Measurements from ENCODE around the gene ARHGAP24. TPM values are rescaled to one million over a fixed set of nuclear protein-coding genes. Genes with fewer than 3 reads are reported as not detected.

Gene ARHGAP24
- total and polyA plus RNA-seq, 2 experiments from 2014 or later: 19.5 to 29.6 TPM

DNA sequence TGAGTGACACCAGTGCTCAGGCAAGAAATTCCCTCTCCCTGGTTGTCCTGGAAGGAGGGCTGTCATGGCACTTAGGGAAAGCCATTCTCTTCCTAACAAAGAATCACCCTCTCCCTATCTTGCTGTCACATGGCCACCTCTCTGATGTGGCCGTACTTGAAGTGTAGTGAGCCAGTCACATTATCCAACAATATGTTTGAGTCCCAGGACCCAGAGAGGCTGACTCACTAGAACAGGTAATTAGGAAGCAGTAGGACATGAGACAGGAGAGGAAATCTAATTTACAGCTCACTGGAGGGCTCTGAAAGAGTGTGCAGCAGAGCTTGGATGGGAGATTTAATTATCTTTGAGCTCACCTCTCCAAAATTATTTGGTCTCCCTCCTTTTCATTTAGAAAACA lies 299.1 kb downstream of the ARHGAP24 start:
- peaks cover 4% of the 10 kb centered on the region for H3K4me1 ChIP-seq (ENCODE audit: insufficient read depth)
- no peak for DNase-seq (ENCODE audit: low spot score)
- no peak overlapping the region for H3K4me2 ChIP-seq

DNA sequence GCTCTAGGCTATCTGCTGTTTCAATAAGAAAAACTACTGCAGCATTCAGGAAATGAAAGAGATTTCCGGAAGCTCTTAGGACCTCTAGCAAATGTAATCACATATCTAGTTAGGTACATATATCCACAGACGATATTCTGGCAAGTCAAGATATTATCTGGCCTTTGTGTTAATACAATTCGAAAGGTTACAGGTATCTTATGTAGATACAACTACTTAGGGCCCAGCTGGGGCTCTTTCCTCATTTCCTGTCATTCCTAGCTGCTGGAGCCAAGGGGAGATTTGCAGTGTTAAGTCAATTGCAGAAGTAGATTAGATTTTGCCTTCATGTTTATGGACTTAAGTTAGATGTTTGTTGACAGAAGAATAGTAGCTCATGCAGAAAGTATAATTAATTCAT lies 299.5 kb downstream of the ARHGAP24 start:
- Histone ChIP-seq H3K4me2 (no peak overlapping the region), H3K27me3 (no peaks in the 10 kb centered on the region), H3K9me2 (replicated peaks; ENCODE audit: insufficient read depth) (no peaks in the 10 kb centered on the region), H2AFZ (no peak overlapping the region), H4K20me1 (ENCODE audit: insufficient read depth, poor library complexity, severe bottlenecking) (no peaks in the 10 kb centered on the region), H3K9me3 (ENCODE audit: low read depth) (no peaks in the 10 kb centered on the region), H3K27ac (no peak overlapping the region), H3K36me3 (replicated peaks; ENCODE audit: insufficient read depth, low read depth) (no peaks in the 10 kb centered on the region), H3K4me1 (ENCODE audit: insufficient read depth) (peaks cover 4% of the 10 kb centered on the region), H3K4me3 (no peak overlapping the region), H3K79me2 (no peaks in the 10 kb centered on the region)
- no peak for DNase-seq (ENCODE audit: low spot score)
- TF ChIP-seq, protein P1, sequence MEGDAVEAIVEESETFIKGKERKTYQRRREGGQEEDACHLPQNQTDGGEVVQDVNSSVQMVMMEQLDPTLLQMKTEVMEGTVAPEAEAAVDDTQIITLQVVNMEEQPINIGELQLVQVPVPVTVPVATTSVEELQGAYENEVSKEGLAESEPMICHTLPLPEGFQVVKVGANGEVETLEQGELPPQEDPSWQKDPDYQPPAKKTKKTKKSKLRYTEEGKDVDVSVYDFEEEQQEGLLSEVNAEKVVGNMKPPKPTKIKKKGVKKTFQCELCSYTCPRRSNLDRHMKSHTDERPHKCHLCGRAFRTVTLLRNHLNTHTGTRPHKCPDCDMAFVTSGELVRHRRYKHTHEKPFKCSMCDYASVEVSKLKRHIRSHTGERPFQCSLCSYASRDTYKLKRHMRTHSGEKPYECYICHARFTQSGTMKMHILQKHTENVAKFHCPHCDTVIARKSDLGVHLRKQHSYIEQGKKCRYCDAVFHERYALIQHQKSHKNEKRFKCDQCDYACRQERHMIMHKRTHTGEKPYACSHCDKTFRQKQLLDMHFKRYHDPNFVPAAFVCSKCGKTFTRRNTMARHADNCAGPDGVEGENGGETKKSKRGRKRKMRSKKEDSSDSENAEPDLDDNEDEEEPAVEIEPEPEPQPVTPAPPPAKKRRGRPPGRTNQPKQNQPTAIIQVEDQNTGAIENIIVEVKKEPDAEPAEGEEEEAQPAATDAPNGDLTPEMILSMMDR (IDR thresholded peaks at IDR 0.05; ENCODE audit: poor library complexity): no peak
- TF ChIP-seq EZH2 (IDR thresholded peaks at IDR 0.05; ENCODE audit: borderline replicate concordance) (no peak), EZH2phosphoT487 (IDR thresholded peaks at IDR 0.05; ENCODE audit: low read depth, severe bottlenecking, unreplicated experiment) (no peak)
- 60% methylated on average over 3 of the region's 3 CpGs for WGBS (ENCODE audit: low lambda C conversion rate, missing lambda C conversion rate)

More for the DNA sequence above, 299.1 kb downstream of the ARHGAP24 start:
- TF ChIP-seq EZH2phosphoT487 (IDR thresholded peaks at IDR 0.05; ENCODE audit: low read depth, severe bottlenecking, unreplicated experiment): no peak
- TF ChIP-seq, protein P1 (IDR thresholded peaks at IDR 0.05; ENCODE audit: poor library complexity): no peak
- TF ChIP-seq EZH2 (IDR thresholded peaks at IDR 0.05; ENCODE audit: borderline replicate concordance): no peak
- 86% methylated on average over 1 of the region's 1 CpG for WGBS (ENCODE audit: low lambda C conversion rate, missing lambda C conversion rate)
- no peak overlapping the region for H3K4me3 ChIP-seq
- no peaks in the 10 kb centered on the region for H3K27me3 ChIP-seq
- no peak overlapping the region for H2AFZ ChIP-seq
- no peaks in the 10 kb centered on the region for H3K36me3 ChIP-seq (replicated peaks; ENCODE audit: insufficient read depth, low read depth)
- H4K20me1 ChIP-seq (ENCODE audit: insufficient read depth, poor library complexity, severe bottlenecking): no peaks in the 10 kb centered on the region
- no peaks in the 10 kb centered on the region for H3K79me2 ChIP-seq
- H3K9me3 ChIP-seq (ENCODE audit: low read depth): no peaks in the 10 kb centered on the region
- no peak overlapping the region for H3K27ac ChIP-seq
- H3K9me2 ChIP-seq (replicated peaks; ENCODE audit: insufficient read depth): no peaks in the 10 kb centered on the region

DNA sequence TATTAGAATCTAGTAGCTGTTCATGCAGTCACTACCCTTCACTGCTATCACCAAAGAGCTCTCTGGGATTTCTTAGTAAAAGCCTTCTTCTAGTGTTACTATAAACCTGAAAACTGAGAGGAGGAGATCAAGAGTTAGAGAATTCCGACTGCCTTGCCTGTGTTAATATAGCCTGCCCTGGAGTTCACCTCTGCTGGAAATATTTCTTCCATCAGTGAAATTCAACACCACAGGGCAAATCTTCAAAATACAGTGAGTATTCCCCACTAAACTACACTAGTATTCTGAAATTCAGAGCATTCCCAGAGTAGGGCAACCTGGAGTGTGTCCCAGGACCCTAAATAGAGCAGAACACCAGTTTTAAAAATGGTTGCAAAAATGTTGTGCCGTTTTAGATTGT lies 301.1 kb downstream of the ARHGAP24 start:
- H3K79me2 ChIP-seq: peaks cover 2% of the 10 kb centered on the region
- no peak for DNase-seq (ENCODE audit: low spot score)
- no peak overlapping the region for H3K4me2 ChIP-seq
- TF ChIP-seq EZH2phosphoT487 (IDR thresholded peaks at IDR 0.05; ENCODE audit: low read depth, severe bottlenecking, unreplicated experiment) (no peak), EZH2 (IDR thresholded peaks at IDR 0.05; ENCODE audit: borderline replicate concordance) (no peak)
- TF ChIP-seq, protein P1 (IDR thresholded peaks at IDR 0.05; ENCODE audit: poor library complexity): no peak
- no peaks in the 10 kb centered on the region for H3K9me3 ChIP-seq (ENCODE audit: low read depth)
- H3K36me3 ChIP-seq (replicated peaks; ENCODE audit: insufficient read depth, low read depth): no peaks in the 10 kb centered on the region
- no peaks in the 10 kb centered on the region for H3K9me2 ChIP-seq (replicated peaks; ENCODE audit: insufficient read depth)
- no peak overlapping the region for H2AFZ ChIP-seq
- H3K4me1 ChIP-seq (ENCODE audit: insufficient read depth): peaks cover 4% of the 10 kb centered on the region
- WGBS (ENCODE audit: low lambda C conversion rate, missing lambda C conversion rate): 74% methylated on average over 2 of the region's 2 CpGs
- no peak overlapping the region for H3K4me3 ChIP-seq
- no peaks in the 10 kb centered on the region for H3K27me3 ChIP-seq
- H4K20me1 ChIP-seq (ENCODE audit: insufficient read depth, poor library complexity, severe bottlenecking): no peaks in the 10 kb centered on the region
- H3K27ac ChIP-seq: no peak overlapping the region

DNA sequence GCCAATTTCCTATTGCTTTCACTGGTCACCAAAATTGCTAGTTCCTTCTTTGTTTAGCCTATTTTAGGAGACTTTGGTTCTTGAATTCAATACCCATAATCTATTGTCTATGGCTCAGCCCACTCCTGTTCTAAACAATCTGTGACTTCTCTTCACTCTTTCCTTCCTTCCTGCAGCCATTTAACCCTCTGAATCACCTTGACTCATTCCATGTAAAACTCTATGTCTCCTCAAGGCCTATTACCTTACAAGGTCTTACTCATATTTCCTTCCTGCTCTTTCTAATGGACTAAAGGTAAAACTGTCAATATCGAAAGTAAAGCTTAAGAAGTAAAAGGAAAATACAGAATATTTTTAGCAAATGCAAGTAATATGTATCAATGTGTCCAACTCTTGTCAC lies 301.6 kb downstream of the ARHGAP24 start:
- DNase-seq (ENCODE audit: low spot score): no peak
- no peaks in the 10 kb centered on the region for H3K9me2 ChIP-seq (replicated peaks; ENCODE audit: insufficient read depth)
- H3K79me2 ChIP-seq: peaks cover 2% of the 10 kb centered on the region
- no peak for TF ChIP-seq EZH2 (IDR thresholded peaks at IDR 0.05; ENCODE audit: borderline replicate concordance)
- no peak for TF ChIP-seq EZH2phosphoT487 (IDR thresholded peaks at IDR 0.05; ENCODE audit: low read depth, severe bottlenecking, unreplicated experiment)
- TF ChIP-seq, protein P1 (IDR thresholded peaks at IDR 0.05; ENCODE audit: poor library complexity): no peak
- no peaks in the 10 kb centered on the region for H4K20me1 ChIP-seq (ENCODE audit: insufficient read depth, poor library complexity, severe bottlenecking)
- H3K4me1 ChIP-seq (ENCODE audit: insufficient read depth): peaks cover 4% of the 10 kb centered on the region
- 97% methylated on average over 1 of the region's 1 CpG for WGBS (ENCODE audit: low lambda C conversion rate, missing lambda C conversion rate)
- H2AFZ ChIP-seq: no peak overlapping the region
- H3K9me3 ChIP-seq (ENCODE audit: low read depth): no peaks in the 10 kb centered on the region
- no peaks in the 10 kb centered on the region for H3K36me3 ChIP-seq (replicated peaks; ENCODE audit: insufficient read depth, low read depth)
- H3K4me3 ChIP-seq: no peak overlapping the region
- H3K27ac ChIP-seq: no peak overlapping the region
- H3K4me2 ChIP-seq: no peak overlapping the region
- H3K27me3 ChIP-seq: no peaks in the 10 kb centered on the region
